Parathyroid adenoma (tissue), 2 donors: ENCODE data around the gene NRTN.

Experiments
- H2AFZ ChIP-seq: fragments of 300-600 bp; sonication (generic); one replicate; pipeline ENCODE4 v1.7.0; 2017; ENCODE audit warnings: antibody characterized with exemption, mild to moderate bottlenecking
- H3K27ac ChIP-seq: fragments of 300-600 bp; sonication (generic); one replicate; pipeline ENCODE4 v1.7.0; 2017
- H3K27me3 ChIP-seq: fragments of 300-600 bp; sonication (generic); one replicate; pipeline ENCODE4 v1.7.0; 2017; ENCODE audit warnings: low read length; ENCODE audit not compliant: control insufficient read depth, insufficient read depth
- H3K36me3 ChIP-seq: fragments of 300-600 bp; sonication (generic); one replicate; pipeline ENCODE4 v1.7.0; 2017; ENCODE audit warnings: low read length; ENCODE audit not compliant: control insufficient read depth, insufficient read depth
- H3K4me1 ChIP-seq: fragments of 300-600 bp; sonication (generic); one replicate; pipeline ENCODE4 v1.7.0; 2017; ENCODE audit warnings: control low read depth
- H3K4me2 ChIP-seq: fragments of 300-600 bp; sonication (generic); one replicate; pipeline ENCODE4 v1.7.0; 2017; ENCODE audit warnings: low read length
- H3K4me3 ChIP-seq: fragments of 300-600 bp; sonication (generic); one replicate; pipeline ENCODE4 v1.7.0; 2017; ENCODE audit warnings: low read depth, low read length
- H3K79me2 ChIP-seq: fragments of 300-600 bp; sonication (generic); one replicate; pipeline ENCODE4 v1.7.0; 2017; ENCODE audit warnings: control low read depth
- H3K9ac ChIP-seq: fragments of 300-600 bp; sonication (generic); one replicate; pipeline ENCODE4 v1.7.0; 2017; ENCODE audit warnings: mild to moderate bottlenecking
- H3K9me3 ChIP-seq: fragments of 300-600 bp; sonication (generic); one replicate; pipeline ENCODE4 v1.7.0; 2017; ENCODE audit warnings: low read length; ENCODE audit not compliant: control insufficient read depth
- CTCF ChIP-seq: fragments of 300-600 bp; sonication (generic); IDR thresholded peaks from one replicate; pipeline ENCODE4 v1.7.0; 2017; ENCODE audit warnings: antibody characterized with exemption, mild to moderate bottlenecking
- donor health status: primary hyperparathyroidism.

Gene NRTN

GRCh38 chr19:5801796-5802619, 2.9 kb upstream of the NRTN start:
- H3K4me1 ChIP-seq = peaks cover 2% of the 10 kb centered on the region
- no peaks in the 10 kb centered on the region for H3K27me3 ChIP-seq
- no peak overlapping the region for H3K4me3 ChIP-seq
- H3K79me2 ChIP-seq = no peaks in the 10 kb centered on the region
- H3K27ac ChIP-seq = no peak overlapping the region
- H3K9me3 ChIP-seq = no peaks in the 10 kb centered on the region
- H3K9ac ChIP-seq = no peak overlapping the region
- H2AFZ ChIP-seq = no peak overlapping the region
- no peak for TF ChIP-seq CTCF
- no peaks in the 10 kb centered on the region for H3K36me3 ChIP-seq
- no peak overlapping the region for H3K4me2 ChIP-seq

GRCh38 chr19:5803441-5803751, 1.5 kb upstream of the NRTN start:
- Histone ChIP-seq H3K79me2 (no peaks in the 10 kb centered on the region), H3K27ac (no peak overlapping the region), H3K36me3 (no peaks in the 10 kb centered on the region)

DNA sequence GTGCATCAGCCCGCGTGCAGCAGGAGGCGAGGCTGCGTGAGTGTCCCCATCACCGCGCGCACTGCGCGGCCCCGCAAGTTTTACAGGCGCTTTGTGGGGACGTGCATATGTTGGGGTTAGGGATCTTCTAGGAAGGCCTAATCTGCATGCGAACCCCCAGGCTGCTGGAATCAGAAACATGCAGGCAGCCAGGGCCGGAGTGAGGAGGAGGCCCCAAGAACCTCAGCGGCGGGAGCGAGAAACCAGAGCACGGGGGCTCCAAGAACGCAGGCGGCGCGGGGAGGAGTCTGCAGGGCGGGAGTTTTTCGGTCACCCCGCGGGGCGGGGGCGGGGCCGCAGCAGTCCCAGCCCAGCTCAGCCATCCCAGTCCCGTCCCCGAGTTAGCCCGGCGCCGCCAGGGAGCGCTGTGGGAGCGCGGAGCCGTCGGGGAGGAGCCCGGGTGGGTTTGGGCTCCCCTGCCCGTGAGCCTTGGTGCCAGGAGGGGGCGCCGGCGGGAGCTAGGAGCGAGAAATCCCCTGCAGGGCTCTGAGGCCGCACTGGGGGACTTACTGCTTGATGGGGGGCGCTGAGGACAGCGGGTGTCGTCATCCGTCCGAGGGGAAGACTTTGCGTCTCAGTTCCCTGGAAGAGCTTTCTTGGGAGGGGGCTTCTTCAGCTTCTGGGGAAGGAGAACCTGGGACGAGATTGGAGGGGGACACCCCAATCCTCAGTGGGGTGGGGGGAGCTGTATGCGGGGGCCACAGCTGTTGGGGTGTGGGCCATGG, 933 bp upstream of the NRTN start:
- peak; percentile 85 for TF ChIP-seq CTCF
- Histone ChIP-seq H3K79me2 (no peaks in the 10 kb centered on the region), H3K36me3 (no peaks in the 10 kb centered on the region), H3K27ac (no peak overlapping the region), H3K27me3 (no peaks in the 10 kb centered on the region), H3K9ac (no peak overlapping the region), H2AFZ (peak overlapping the region; percentile 81), H3K9me3 (no peaks in the 10 kb centered on the region), H3K4me2 (peak overlapping the region; percentile 71), H3K4me1 (peaks cover 2% of the 10 kb centered on the region), H3K4me3 (peak overlapping the region; percentile 29)

More at GRCh38 chr19:5803441-5803751, 1.5 kb upstream of the NRTN start:
- peak overlapping the region; percentile 81 for H2AFZ ChIP-seq
- H3K9me3 ChIP-seq = no peaks in the 10 kb centered on the region
- H3K4me1 ChIP-seq = peaks cover 2% of the 10 kb centered on the region
- H3K27me3 ChIP-seq = no peaks in the 10 kb centered on the region
- no peak for TF ChIP-seq CTCF
- H3K4me2 ChIP-seq = peak overlapping the region; percentile 71
- no peak overlapping the region for H3K9ac ChIP-seq
- H3K4me3 ChIP-seq = peak overlapping the region; percentile 29

DNA sequence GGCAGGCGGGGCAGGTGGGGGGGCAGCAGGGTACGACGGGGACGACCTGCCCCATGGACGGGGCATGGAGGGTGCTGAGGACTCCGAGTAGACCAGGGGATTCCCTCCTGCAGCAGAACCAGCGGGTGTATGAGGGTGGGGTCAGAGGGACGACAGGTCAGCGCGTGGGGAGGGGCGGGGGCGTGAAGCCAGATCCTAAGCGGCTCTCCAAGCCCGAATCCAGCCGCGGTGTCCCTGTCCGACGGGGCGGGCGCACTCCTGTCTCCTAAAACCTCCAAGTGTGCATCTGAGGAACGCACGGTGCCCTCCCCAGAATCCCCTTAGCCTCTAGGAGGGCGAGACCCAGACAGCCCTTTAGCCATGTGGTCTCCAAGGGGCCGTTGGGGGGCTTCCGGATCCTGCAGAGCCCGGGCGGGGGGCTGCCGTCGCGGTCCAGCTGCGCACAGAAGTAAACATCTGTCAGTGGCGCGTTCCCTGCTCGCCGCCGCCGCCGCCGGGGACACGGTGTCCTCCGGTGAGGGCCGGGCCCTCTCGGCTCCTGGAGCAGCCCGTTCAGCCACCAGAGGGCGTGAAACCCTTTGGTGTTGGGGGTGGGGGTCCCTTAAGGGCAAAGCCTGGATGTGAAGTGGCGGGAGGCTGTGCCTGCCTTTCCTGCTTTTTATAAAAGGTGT, 730 bp downstream of the NRTN start:
- Histone ChIP-seq H3K9me3 (no peaks in the 10 kb centered on the region), H3K4me3 (peak overlapping the region; percentile 43), H3K4me2 (peak overlapping the region; percentile 60), H2AFZ (peak overlapping the region; percentile 79), H3K79me2 (no peaks in the 10 kb centered on the region), H3K27me3 (no peaks in the 10 kb centered on the region), H3K4me1 (peaks cover 2% of the 10 kb centered on the region), H3K36me3 (no peaks in the 10 kb centered on the region), H3K27ac (no peak overlapping the region), H3K9ac (no peak overlapping the region)
- peak; percentile 75 for TF ChIP-seq CTCF
